ENCODE data around the gene CST6. TPM values are rescaled to one million over a fixed set of nuclear protein-coding genes. Genes with fewer than 3 reads are reported as not detected.

Gene CST6, protein sequence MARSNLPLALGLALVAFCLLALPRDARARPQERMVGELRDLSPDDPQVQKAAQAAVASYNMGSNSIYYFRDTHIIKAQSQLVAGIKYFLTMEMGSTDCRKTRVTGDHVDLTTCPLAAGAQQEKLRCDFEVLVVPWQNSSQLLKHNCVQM
- total RNA-seq = 11.0 TPM
- long read RNA-seq, transcript CST6-201 (3 exons, 759 nt) = major isoform, 7 of 10 reads
- long read RNA-seq, partial matches to known transcripts = 0 of 10 reads
- long read RNA-seq, other reads (novel, unspliced or antisense) = 3 of 10 reads

DNA sequence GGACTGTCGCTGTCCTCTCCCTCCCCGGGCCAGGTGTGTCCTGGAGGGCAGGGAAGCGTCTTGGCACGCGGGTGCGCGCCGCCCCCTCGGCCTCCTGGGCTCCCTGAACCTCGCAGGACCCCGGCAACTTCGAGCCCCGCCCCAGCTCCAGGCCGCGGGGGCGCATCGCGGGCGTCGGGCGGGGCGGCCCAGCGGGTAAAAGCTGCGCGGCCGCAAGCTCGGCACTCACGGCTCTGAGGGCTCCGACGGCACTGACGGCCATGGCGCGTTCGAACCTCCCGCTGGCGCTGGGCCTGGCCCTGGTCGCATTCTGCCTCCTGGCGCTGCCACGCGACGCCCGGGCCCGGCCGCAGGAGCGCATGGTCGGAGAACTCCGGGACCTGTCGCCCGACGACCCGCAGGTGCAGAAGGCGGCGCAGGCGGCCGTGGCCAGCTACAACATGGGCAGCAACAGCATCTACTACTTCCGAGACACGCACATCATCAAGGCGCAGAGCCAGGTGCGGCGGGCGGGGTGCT is at the start of gene CST6:
Gene CST6, plus strand, starts transcription at position 224 of the 519 bp plus-strand sequence. Its CDS starts 37 bp downstream, at position 261.
- no peaks in the 10 kb centered on the region for H3K9me3 ChIP-seq
- TF ChIP-seq, protein P1, sequence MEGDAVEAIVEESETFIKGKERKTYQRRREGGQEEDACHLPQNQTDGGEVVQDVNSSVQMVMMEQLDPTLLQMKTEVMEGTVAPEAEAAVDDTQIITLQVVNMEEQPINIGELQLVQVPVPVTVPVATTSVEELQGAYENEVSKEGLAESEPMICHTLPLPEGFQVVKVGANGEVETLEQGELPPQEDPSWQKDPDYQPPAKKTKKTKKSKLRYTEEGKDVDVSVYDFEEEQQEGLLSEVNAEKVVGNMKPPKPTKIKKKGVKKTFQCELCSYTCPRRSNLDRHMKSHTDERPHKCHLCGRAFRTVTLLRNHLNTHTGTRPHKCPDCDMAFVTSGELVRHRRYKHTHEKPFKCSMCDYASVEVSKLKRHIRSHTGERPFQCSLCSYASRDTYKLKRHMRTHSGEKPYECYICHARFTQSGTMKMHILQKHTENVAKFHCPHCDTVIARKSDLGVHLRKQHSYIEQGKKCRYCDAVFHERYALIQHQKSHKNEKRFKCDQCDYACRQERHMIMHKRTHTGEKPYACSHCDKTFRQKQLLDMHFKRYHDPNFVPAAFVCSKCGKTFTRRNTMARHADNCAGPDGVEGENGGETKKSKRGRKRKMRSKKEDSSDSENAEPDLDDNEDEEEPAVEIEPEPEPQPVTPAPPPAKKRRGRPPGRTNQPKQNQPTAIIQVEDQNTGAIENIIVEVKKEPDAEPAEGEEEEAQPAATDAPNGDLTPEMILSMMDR (IDR thresholded peaks at IDR 0.05) = no peak
- H3K4me1 ChIP-seq = peaks cover 17% of the 10 kb centered on the region
- H3K36me3 ChIP-seq = no peaks in the 10 kb centered on the region
- no peak for DNase-seq
- H3K27ac ChIP-seq = peak within 1 kb of the TSS; percentile 77
- ATAC-seq = peak; percentile 25 to 37
- intact Hi-C loops (cut with DNase I) = no loop called here
- peak within 1 kb of the TSS; percentile 37 for H3K4me3 ChIP-seq
- peaks cover 22% of the 10 kb centered on the region for H3K27me3 ChIP-seq (ENCODE audit: low read depth)

DNA sequence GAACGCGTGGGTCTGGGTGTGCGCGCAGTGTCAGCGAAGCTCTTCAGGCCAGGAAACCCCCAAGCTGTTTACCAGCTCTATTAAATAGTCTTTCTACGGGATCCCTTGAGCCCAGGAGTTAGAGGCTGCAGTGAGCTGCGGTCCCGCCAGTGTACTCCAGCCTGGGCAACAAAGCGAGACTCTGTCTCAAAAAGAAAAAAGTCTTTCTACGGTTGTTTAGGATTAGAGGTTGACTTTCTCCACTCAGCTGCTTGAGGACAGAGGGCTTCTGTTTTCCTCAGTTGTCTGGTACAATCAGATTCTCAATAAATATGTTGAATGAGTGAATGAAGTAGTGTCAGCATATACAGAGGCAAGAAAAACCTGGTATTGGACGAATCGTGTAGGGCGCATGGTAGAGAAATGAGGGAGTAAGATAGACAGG is 49.7 kb upstream of the CST6 start:
- DNase-seq (no peak), ATAC-seq (peak in 1 of 2 donors; percentile 20)
- Histone ChIP-seq H3K9me3 (no peaks in the 10 kb centered on the region), H3K27me3 (ENCODE audit: low read depth) (no peaks in the 10 kb centered on the region), H3K27ac (peak overlapping the region; percentile 90), H3K4me3 (peak overlapping the region; percentile 97), H3K4me1 (peaks cover 23% of the 10 kb centered on the region), H3K36me3 (peaks cover 40% of the 10 kb centered on the region)
- intact Hi-C loops (cut with DNase I) = no loop called here
- TF ChIP-seq, protein P1 (IDR thresholded peaks at IDR 0.05) = no peak

DNA sequence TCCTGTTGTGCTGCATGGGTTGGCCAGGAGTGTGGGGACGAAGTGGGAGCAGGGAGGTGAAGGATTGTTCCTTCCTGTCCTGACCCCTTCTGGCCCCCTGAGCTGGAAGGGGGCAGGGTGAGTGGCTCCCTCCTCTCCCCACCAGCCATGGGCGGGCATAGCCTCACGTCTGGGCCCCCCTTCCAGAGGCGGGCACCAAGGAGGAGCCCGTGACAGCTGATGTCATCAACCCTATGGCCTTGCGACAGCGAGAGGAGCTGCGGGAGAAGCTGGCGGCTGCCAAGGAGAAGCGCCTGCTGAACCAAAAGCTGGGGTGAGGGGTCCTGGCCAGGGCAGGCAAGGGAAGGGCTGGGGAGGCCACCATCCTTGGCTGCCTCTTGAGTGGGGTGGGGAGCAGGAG is 46.9 kb upstream of the CST6 start:
- DNase-seq (no peak), ATAC-seq (no peak)
- no peaks in the 10 kb centered on the region for H3K27me3 ChIP-seq (ENCODE audit: low read depth)
- H3K4me1 ChIP-seq = peaks cover 43% of the 10 kb centered on the region
- intact Hi-C loops (cut with DNase I) = no loop called here
- no peak overlapping the region for H3K4me3 ChIP-seq
- peaks cover 67% of the 10 kb centered on the region for H3K36me3 ChIP-seq
- TF ChIP-seq, protein P1 (IDR thresholded peaks at IDR 0.05) = no peak
- no peak overlapping the region for H3K27ac ChIP-seq
- no peaks in the 10 kb centered on the region for H3K9me3 ChIP-seq

DNA sequence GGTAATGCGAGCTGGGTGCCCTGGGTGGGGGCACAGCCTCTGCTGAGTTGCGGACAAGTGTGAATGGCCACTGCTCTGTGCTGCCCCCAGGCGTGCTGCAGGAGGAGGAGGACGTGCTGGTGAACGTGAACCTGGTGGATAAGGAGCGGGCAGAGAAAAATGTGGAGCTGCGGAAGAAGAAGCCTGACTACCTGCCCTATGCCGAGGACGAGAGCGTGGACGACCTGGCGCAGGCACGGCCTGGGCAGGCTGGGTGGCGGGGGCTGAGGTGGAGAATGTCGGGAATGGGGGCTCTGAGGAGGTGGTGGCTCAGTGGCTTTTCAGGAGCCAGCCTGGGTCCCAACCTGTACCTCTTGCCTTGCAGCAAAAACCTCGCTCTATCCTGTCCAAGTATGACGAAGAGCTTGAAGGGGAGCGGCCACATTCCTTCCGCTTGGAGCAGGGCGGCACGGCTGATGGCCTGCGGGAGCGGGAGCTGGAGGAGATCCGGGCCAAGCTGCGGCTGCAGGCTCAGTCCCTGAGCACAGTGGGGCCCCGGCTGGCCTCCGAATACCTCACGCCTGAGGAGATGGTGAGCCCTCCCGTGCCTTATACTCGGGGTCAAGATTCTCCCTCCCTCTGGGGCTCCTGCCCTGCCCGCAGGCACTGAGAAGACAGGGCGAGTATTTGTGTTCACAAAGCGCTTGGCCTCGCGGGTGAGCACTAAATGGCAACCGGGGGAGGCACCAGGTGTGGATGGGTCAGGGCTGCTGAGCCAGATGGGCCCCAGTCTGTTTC is 45.6 kb upstream of the CST6 start:
- intact Hi-C loops (cut with DNase I) = no loop called here
- no peaks in the 10 kb centered on the region for H3K27me3 ChIP-seq (ENCODE audit: low read depth)
- TF ChIP-seq, protein P1 (IDR thresholded peaks at IDR 0.05) = no peak
- DNase-seq = no peak
- no peak overlapping the region for H3K4me3 ChIP-seq
- ATAC-seq = no peak
- H3K36me3 ChIP-seq = peaks cover 73% of the 10 kb centered on the region
- no peaks in the 10 kb centered on the region for H3K9me3 ChIP-seq
- H3K4me1 ChIP-seq = peaks cover 48% of the 10 kb centered on the region
- no peak overlapping the region for H3K27ac ChIP-seq

DNA sequence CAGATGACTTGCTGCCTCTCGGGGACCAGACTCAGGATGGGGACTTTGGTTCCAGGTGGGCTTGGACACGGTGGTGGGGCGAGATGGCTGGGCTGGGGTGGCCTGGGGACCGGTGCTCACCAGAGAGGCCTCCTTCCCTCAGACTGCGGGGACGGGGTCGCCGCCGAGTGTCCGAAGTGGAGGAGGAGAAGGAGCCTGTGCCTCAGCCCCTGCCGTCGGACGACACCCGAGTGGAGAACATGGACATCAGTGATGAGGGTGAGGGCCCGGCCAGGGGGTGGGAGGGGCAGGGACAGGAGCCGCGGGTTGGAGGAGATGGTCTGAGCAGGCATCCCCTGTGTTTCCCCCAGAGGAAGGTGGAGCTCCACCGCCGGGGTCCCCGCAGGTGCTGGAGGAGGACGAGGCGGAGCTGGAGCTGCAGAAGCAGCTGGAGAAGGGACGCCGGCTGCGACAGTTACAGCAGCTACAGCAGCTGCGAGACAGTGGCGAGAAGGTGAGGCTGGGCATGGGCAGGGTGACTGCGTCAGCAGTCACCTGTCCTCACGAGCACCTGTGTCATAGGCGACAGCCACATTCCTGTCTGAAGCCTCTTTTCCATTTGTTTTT is 44.4 kb upstream of the CST6 start:
- intact Hi-C loops (cut with DNase I) = no loop called here
- Histone ChIP-seq H3K27ac (no peak overlapping the region), H3K4me3 (no peak overlapping the region), H3K9me3 (no peaks in the 10 kb centered on the region), H3K4me1 (peaks cover 45% of the 10 kb centered on the region), H3K36me3 (peaks cover 81% of the 10 kb centered on the region), H3K27me3 (ENCODE audit: low read depth) (no peaks in the 10 kb centered on the region)
- TF ChIP-seq, protein P1 (IDR thresholded peaks at IDR 0.05) = no peak
- ATAC-seq (no peak), DNase-seq (no peak)

Data from lower lobe of right lung (tissue), 2 donors.